Measurements from ENCODE around the gene MAMDC2. TPM values are rescaled to one million over a fixed set of nuclear protein-coding genes. Genes with fewer than 3 reads are reported as not detected.
A peak's percentile ranks its signal among the peaks of the same experiment; 100 is the strongest.
"Not testable (repeated sequence)": the region's sequence is repeated elsewhere in the genome, so short reads cannot be mapped to it uniquely, and the experiment has no call there.

The MAMDC2 gene
- total RNA-seq, 8 experiments from 2014 or later: 0.04 to 6.4 (median 0.38) TPM

DNA sequence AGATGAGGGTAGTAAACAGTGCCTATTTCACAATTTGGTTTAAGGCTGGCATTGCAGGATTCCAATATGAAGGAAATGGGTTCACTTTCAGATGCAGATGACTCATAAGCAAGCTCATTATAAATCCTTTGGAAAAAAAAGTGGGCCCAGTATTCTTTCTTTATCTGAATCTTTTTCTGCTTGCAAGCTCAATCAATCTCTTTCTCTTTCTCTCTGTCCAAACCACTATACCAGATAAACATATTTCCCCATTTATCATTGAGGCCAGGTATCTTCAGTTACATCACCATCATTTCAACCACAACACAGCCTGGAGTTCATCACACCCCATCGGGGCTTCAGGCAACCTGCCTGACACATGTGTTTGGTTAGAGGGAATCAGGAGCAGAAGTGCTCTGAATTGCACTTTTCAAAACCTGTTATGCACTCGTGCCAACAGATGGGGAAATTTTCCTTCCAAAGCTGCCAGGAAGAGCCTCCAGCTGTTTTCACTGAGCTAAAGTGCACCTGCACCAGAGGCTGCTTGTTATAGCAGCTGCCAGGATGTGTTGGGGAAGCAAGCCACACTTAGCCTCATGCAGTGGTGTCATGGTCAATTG, 30.0 kb upstream of the MAMDC2 start:
- in situ Hi-C loops (cut with MboI; ENCODE audit: low pct_unique_long_range_greater_than_20kb in 2 of 9, low sequenced_read_pairs in 9 of 9, unreplicated experiment in 9 of 9): no loop called here

GRCh38 chr9:70015099-70015498, 28.5 kb upstream of the MAMDC2 start:
- 40 to 63% (median 57%) methylated on average over 1 of the region's 1 CpG; no CpG with 5 or more reads in 7 of the 10 experiments for WGBS, 10 experiments
- no peak for ATAC-seq (replicated peaks in 6 of 8)
- no peak overlapping the region for H3K4me3 ChIP-seq
- in situ Hi-C loops (cut with MboI; ENCODE audit: low pct_unique_long_range_greater_than_20kb in 2 of 9, low sequenced_read_pairs in 9 of 9, unreplicated experiment in 9 of 9): no loop called here
- no peak overlapping the region for H3K27ac ChIP-seq
- peaks cover 0 to 6% of the 10 kb centered on the region in 2 donors for H3K4me1 ChIP-seq (replicated peaks in 1 of 2)

More for the DNA sequence above, 30.0 kb upstream of the MAMDC2 start:
- ATAC-seq (replicated peaks in 6 of 8): peak in 1 of 8 experiments; percentile 39
- WGBS, 10 experiments: 11 to 100% (median 69%) methylated on average over 1 to 2 of the region's 2 CpGs; no CpG with 5 or more reads in 2 of the 10 experiments
- H3K4me1 ChIP-seq (replicated peaks in 1 of 2): peaks cover 0 to 5% of the 10 kb centered on the region in 2 donors
- H3K27ac ChIP-seq: no peak overlapping the region
- H3K4me3 ChIP-seq: no peak overlapping the region

- ATAC-seq (replicated peaks in 6 of 8): no peak
- Histone ChIP-seq H3K27ac (no peak overlapping the region), H3K4me3 (no peak overlapping the region), H3K4me1 (replicated peaks in 1 of 2) (peaks cover 10 to 26% of the 10 kb centered on the region in 2 donors)
- in situ Hi-C loops (cut with MboI; ENCODE audit: low pct_unique_long_range_greater_than_20kb in 2 of 9, low sequenced_read_pairs in 9 of 9, unreplicated experiment in 9 of 9): no loop called here
- 89 to 100% (median 100%) methylated on average over 1 to 3 of the region's 5 CpGs; no CpG with 5 or more reads in 5 of the 10 experiments for WGBS, 10 experiments
Observed at GRCh38 chr9:70020217-70020616, 23.4 kb upstream of the MAMDC2 start.

GRCh38 chr9:70020991-70021571, 22.6 kb upstream of the MAMDC2 start:
- peak; percentile 60 to 98 (median 78) for ATAC-seq (replicated peaks in 6 of 8)
- H3K4me1 ChIP-seq (replicated peaks in 1 of 2): peaks cover 10 to 26% of the 10 kb centered on the region in 2 donors
- no peak overlapping the region for H3K4me3 ChIP-seq
- 0 to 76% (median 52%) methylated on average over 2 to 5 of the region's 5 CpGs; no CpG with 5 or more reads in 1 of the 10 experiments for WGBS, 10 experiments
- in situ Hi-C loops (cut with MboI; ENCODE audit: low pct_unique_long_range_greater_than_20kb in 2 of 9, low sequenced_read_pairs in 9 of 9, unreplicated experiment in 9 of 9): no loop called here
- H3K27ac ChIP-seq: no peak overlapping the region

DNA sequence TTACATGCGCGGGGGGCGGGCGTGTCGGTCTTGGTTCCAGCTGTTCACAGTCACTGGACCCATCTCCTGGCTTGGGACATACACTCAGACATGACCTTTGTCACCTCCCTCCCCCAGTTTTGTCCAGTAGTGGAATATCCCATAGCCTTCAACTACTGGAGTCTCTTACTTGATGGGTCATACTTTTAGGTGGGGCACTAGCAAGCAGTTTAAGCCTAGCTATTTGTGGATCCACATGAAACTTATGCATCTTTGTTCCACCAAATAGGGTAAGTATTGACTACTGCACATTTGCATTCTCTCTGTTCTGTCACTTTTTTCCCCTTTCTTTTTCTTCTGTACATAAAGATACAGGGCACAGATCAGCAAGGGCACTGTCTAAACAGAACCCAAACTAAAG, 15.4 kb upstream of the MAMDC2 start:
- H3K4me1 ChIP-seq (replicated peaks in 1 of 2): no peaks in the 10 kb centered on the region
- no peak overlapping the region for H3K27ac ChIP-seq
- ATAC-seq (replicated peaks in 6 of 8): peak in 2 of 8 experiments; percentile 82 to 97
- in situ Hi-C loops (cut with MboI; ENCODE audit: low pct_unique_long_range_greater_than_20kb in 2 of 9, low sequenced_read_pairs in 9 of 9, unreplicated experiment in 9 of 9): no loop called here
- WGBS, 10 experiments: 94 to 96% methylated on average over 4 of the region's 5 CpGs; no CpG with 5 or more reads in 8 of the 10 experiments
- no peak overlapping the region for H3K4me3 ChIP-seq

DNA sequence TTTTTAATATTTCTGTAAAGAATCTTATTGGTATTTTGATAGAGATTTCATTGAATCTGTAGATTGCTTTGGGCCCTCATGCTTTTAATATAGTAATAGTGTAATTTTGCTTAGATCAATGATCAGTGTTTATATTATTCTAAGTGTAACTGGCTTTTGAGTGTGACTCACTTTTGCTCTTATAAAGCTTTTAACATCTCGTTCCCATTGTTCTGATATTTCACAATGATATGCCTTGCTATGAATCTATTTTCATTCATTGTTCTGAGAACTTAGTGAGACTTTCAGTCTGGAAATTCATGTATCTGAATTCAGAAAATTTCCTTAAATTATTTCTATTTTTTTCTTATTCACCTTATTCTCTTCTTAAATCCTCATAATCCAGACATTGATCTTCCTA, 13.5 kb upstream of the MAMDC2 start:
- no peak overlapping the region for H3K4me3 ChIP-seq
- 8 to 93% (median 75%) methylated on average over 1 of the region's 1 CpG for WGBS, 10 experiments
- no peak for ATAC-seq (replicated peaks in 6 of 8)
- no peak overlapping the region for H3K27ac ChIP-seq
- in situ Hi-C loops (cut with MboI; ENCODE audit: low pct_unique_long_range_greater_than_20kb in 2 of 9, low sequenced_read_pairs in 9 of 9, unreplicated experiment in 9 of 9): no loop called here
- H3K4me1 ChIP-seq (replicated peaks in 1 of 2): no peaks in the 10 kb centered on the region

DNA sequence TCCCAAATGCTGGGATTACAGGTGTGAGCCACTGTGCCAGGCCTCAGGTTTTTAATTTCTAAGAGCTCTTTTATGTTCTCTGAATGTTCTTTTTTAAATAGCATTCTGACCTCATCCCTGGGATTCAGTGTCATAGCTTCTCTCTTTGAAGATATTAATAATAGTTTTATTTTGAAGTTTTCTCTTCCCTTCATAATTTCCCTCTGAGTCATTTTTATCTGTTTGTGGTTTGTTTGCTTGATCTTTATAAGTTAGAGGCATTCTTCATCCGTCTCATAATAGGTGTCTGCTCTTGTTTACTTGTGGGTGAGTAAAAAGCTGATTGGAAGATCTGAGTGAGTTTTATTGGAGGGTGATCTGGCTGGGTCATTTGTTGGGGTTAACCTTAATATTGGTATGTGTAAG, 12.5 kb upstream of the MAMDC2 start:
- WGBS, 10 experiments: 25 to 82% (median 60%) methylated on average over 1 of the region's 1 CpG; no CpG with 5 or more reads in 1 of the 10 experiments
- in situ Hi-C loops (cut with MboI; ENCODE audit: low pct_unique_long_range_greater_than_20kb in 2 of 9, low sequenced_read_pairs in 9 of 9, unreplicated experiment in 9 of 9): no loop called here

DNA sequence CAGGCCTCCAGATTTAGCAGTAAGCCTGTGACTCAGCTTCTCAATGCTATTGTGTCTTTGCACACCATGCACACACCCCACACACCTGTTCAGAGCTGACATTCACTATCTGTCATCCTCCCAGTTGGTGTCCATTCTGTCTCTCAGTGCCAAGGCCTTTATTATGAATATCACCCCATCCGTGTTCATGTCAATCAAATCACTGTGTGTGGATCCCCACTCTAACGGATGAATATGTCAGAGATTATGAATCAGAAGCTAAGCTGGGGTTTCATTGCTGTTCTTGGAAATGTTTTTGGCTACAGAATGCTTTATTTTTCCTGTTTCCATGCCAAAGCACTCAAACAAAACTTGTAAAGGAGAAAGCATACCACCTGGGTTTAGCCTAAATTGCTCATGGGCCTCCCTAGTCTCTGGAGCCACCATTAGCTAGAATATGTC, 9.4 kb upstream of the MAMDC2 start:
- in situ Hi-C loops (cut with MboI; ENCODE audit: low pct_unique_long_range_greater_than_20kb in 2 of 9, low sequenced_read_pairs in 9 of 9, unreplicated experiment in 9 of 9): no loop called here
- no peak for ATAC-seq (replicated peaks in 6 of 8)
- 54 to 100% (median 83%) methylated on average over 2 of the region's 2 CpGs; no CpG with 5 or more reads in 4 of the 10 experiments for WGBS, 10 experiments
- Histone ChIP-seq H3K4me3 (no peak overlapping the region), H3K4me1 (replicated peaks in 1 of 2) (no peaks in the 10 kb centered on the region), H3K27ac (no peak overlapping the region)

More for the DNA sequence above, 12.5 kb upstream of the MAMDC2 start:
- H3K4me1 ChIP-seq (replicated peaks in 1 of 2): no peaks in the 10 kb centered on the region
- no peak overlapping the region for H3K27ac ChIP-seq
- no peak overlapping the region for H3K4me3 ChIP-seq
- no peak for ATAC-seq (replicated peaks in 6 of 8)

GRCh38 chr9:70035691-70036090, 8.0 kb upstream of the MAMDC2 start:
- 62 to 89% (median 77%) methylated on average over 1 to 3 of the region's 3 CpGs; no CpG with 5 or more reads in 4 of the 10 experiments for WGBS, 10 experiments
- Histone ChIP-seq H3K27ac (no peak overlapping the region), H3K4me1 (replicated peaks in 1 of 2) (no peaks in the 10 kb centered on the region), H3K4me3 (no peak overlapping the region)
- no peak for ATAC-seq (replicated peaks in 6 of 8)
- in situ Hi-C loops (cut with MboI; ENCODE audit: low pct_unique_long_range_greater_than_20kb in 2 of 9, low sequenced_read_pairs in 9 of 9, unreplicated experiment in 9 of 9): no loop called here

- Histone ChIP-seq H3K4me1 (replicated peaks in 1 of 2) (no peaks in the 10 kb centered on the region), H3K4me3 (no peak overlapping the region), H3K27ac (no peak overlapping the region)
- in situ Hi-C loops (cut with MboI; ENCODE audit: low pct_unique_long_range_greater_than_20kb in 2 of 9, low sequenced_read_pairs in 9 of 9, unreplicated experiment in 9 of 9): no loop called here
- WGBS, 10 experiments: 51 to 100% (median 75%) methylated on average over 1 to 6 of the region's 6 CpGs
- ATAC-seq (replicated peaks in 6 of 8): no peak
Observed at GRCh38 chr9:70036641-70037040, 7.0 kb upstream of the MAMDC2 start.

- H3K4me3 ChIP-seq; H3K27ac ChIP-seq; H3K4me1 ChIP-seq (replicated peaks in 1 of 2); in situ Hi-C loops (cut with MboI; ENCODE audit: low pct_unique_long_range_greater_than_20kb in 2 of 9, low sequenced_read_pairs in 9 of 9, unreplicated experiment in 9 of 9); ATAC-seq (replicated peaks in 6 of 8): not testable (repeated sequence)
- WGBS, 10 experiments: 22 to 80% (median 60%) methylated on average over 2 to 4 of the region's 4 CpGs
Observed at GRCh38 chr9:70038171-70038621, 5.5 kb upstream of the MAMDC2 start.

DNA sequence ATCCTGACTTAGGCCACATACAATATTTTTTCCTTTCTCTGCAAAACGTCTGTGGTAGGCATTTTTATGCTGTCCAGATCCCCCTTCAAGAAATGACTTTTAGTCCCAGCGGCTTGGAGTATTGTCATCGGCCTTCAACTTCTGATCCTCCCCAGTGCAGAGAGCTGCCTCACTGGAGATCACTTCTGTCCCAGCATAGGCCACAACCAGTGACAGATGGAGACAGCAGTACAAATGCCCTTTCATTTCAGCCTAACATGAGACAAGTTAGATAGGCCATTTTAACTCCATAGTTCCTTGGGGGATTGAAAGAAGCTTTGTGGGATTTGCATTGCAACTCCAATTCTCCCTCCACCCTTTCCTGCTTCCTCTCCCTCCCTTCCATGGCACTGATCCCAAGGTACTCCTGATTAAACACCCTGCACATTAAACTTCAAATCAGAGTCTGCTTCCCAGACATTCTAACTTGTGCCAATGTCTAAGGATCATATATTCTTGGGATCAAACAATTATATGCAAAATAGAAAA, 3.2 kb upstream of the MAMDC2 start:
- H3K4me1 ChIP-seq (replicated peaks in 1 of 2): peaks cover 0 to 4% of the 10 kb centered on the region in 2 donors
- ATAC-seq (replicated peaks in 6 of 8): no peak
- in situ Hi-C loops (cut with MboI; ENCODE audit: low pct_unique_long_range_greater_than_20kb in 2 of 9, low sequenced_read_pairs in 9 of 9, unreplicated experiment in 9 of 9): no loop called here
- no peak overlapping the region for H3K27ac ChIP-seq
- WGBS, 10 experiments: 0 to 67% (median 52%) methylated on average over 1 to 3 of the region's 3 CpGs; no CpG with 5 or more reads in 3 of the 10 experiments
- no peak overlapping the region for H3K4me3 ChIP-seq

DNA sequence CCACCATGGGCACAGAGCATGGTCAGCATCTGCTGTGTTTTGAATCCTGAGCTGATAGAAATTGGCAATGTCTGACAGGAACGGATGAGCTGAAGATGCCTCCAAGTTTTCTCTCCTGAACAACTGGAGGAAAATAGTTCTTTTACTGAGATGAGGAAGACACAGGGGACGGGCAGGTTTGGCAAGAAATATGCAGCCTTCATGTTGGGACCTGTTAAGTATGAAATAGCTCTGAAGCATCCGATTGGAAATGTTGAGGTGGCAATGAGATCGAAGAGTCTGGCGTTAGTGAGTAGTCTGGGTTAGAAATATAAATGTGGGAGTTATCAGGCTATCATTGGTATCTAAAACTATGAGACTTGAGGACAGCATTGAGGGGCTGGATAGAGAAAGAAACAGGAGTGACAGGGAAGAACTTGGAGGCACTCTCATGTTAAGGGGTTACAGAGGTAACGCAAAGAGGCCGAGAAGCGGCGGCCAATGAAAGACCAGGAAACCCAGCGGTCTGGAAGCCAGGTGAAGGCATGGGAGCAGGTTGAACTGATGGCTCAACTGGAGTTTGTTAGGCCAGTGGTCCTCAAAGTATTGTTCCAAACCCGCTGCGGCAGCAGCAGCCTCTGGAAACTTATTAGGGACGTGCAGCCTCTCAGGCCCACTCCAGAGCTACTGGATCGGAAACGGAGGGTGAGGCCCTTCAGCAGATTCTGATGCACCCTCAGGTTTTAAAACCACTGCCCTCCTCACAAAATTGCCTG, 1.0 kb upstream of the MAMDC2 start:
- in situ Hi-C loops (cut with MboI; ENCODE audit: low pct_unique_long_range_greater_than_20kb in 2 of 9, low sequenced_read_pairs in 9 of 9, unreplicated experiment in 9 of 9): no loop called here
- Histone ChIP-seq H3K4me1 (replicated peaks in 1 of 2) (peaks cover 0 to 4% of the 10 kb centered on the region in 2 donors), H3K4me3 (no peak overlapping the region), H3K27ac (no peak overlapping the region)
- no peak for ATAC-seq (replicated peaks in 6 of 8)
- WGBS, 10 experiments: 90 to 100% (median 94%) methylated on average over 1 to 13 of the region's 15 CpGs; no CpG with 5 or more reads in 2 of the 10 experiments
